Esophagus squamous epithelium (tissue), 5 donors: ENCODE data around the gene RALGPS1. TPM values are rescaled to one million over a fixed set of nuclear protein-coding genes. Genes with fewer than 3 reads are reported as not detected.

Experiments
- DNase-seq: peaks from one replicate; lab custom pipeline; 2025; lab: John Stamatoyannopoulos, UW
- H3K27ac ChIP-seq, 4 donors: fragments of 200-600 bp; sonication (generic); one replicate each; pipeline ENCODE4 v1.5.1; 2016 to 2019; ENCODE audit warnings: mild to moderate bottlenecking in 1 of 4
- H3K27me3 ChIP-seq, 4 donors: fragments of 200-600 bp; sonication (generic); 1 replicate in 3 of 4; 2 replicates in 1 of 4; pipeline versions ENCODE4 v1.5.1 to v1.6.0; 2017 to 2021; ENCODE audit warnings: antibody characterized with exemption in 1 of 4
- H3K36me3 ChIP-seq, 3 donors: fragments of 200-600 bp; sonication (generic); one replicate each; pipeline ENCODE4 v1.5.1; 2016 to 2019
- H3K4me1 ChIP-seq, 3 donors: fragments of 200-600 bp; sonication (generic); one replicate each; pipeline ENCODE4 v1.5.1; 2017 to 2019
- H3K4me3 ChIP-seq, 4 donors: fragments of 200-600 bp; sonication (generic); 1 replicate in 3 of 4; 2 replicates in 1 of 4; pipeline ENCODE4 v1.5.1; 2016 to 2019; ENCODE audit warnings: mild to moderate bottlenecking in 2 of 4, moderate library complexity in 1 of 4
- H3K9me3 ChIP-seq, 3 donors: fragments of 200-600 bp; sonication (generic); one replicate each; pipeline ENCODE4 v1.5.1; 2016 to 2019
- CTCF ChIP-seq, 6 experiments: fragments of 450-650 bp in 4 of 6; fragments of 200-600 bp in 2 of 6; sonication (generic) in 2 of 6; IDR thresholded peaks; one replicate each; pipeline ENCODE4 v1.5.1; 2016 to 2019; ENCODE audit warnings: antibody characterized with exemption in 6 of 6, mild to moderate bottlenecking in 4 of 6, moderate library complexity in 4 of 6
- POLR2A ChIP-seq, 4 donors: fragments of 450-650 bp; IDR thresholded peaks; one replicate each; pipeline ENCODE4 v1.6.1; 2017; ENCODE audit warnings: antibody characterized with exemption in 4 of 4, mild to moderate bottlenecking in 4 of 4, moderate library complexity in 3 of 4
- WGBS, 2 donors: methylation state at CpG; one replicate each; pipeline ENCODE4 v1.1.5; 2018; 5-methylcytosine and 5-hydroxymethylcytosine counted together
- intact Hi-C: fragments of 100-400 bp; cut with DNase I; formaldehyde crosslinking; loops from one replicate; pipeline ENCODE4 v1.15.0; 2022
- total RNA-seq, 4 donors: library from RNA; depleted of rRNA; stranded (reverse); fragments of >200 nt; gene quantifications; one replicate each; pipeline ENCODE4 v1.1.0, GENCODE V29; 2016
- donor health status: DM: yes; HTN: yes; CAD: no.

RALGPS1 gene
- total RNA-seq, 4 donors from 2014 or later: 3.0 to 16.4 (median 10.6) TPM

DNA sequence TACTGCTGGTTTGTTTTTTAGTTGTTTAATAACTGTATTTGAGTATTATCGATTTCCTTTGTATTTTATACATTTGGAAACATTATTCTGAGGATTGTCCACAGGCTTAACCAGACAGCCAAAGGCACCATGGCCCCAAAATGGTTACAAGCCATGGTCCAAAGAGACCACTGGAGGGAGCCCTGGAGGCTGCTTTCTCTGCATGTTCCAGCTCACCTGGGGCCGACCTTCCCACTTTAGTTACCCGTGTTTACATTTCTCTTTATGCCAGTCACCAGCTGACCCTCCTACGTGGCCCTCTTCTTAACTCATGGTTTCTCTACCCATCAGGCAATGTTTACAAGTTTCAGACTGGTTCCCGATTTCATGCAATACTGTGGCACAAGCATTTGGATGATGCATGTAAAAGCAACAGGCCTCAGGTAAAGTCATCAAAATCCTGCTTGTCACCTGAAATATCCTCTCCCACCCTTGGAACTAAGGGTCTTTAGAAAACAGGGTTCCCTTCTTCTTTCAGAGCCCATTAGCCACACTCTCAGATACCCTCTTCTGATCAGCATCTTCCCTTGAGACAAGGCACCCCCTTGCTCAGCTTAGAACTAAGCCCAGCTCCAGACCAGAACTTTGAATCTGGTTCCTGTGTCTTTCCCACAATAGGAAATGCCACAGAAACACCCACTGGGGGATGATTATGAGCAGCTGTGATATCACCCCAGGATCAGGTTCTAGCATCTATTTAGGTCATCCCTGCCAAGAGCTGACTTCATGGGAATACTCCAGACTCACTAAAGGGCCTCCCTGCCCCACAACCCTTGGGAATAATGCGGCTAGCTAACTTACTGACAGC, 300.1 kb downstream of the RALGPS1 start:
- TF ChIP-seq POLR2A (IDR thresholded peaks at IDR 0.05): no peak
- TF ChIP-seq CTCF (IDR thresholded peaks at IDR 0.05): peak; percentile 46 to 82 (median 72)
- intact Hi-C loops: no loop called here
- Histone ChIP-seq H3K36me3 (no peaks in the 10 kb centered on the region), H3K27me3 (no peaks in the 10 kb centered on the region), H3K4me3 (no peak overlapping the region), H3K9me3 (no peaks in the 10 kb centered on the region), H3K27ac (no peak overlapping the region), H3K4me1 (peaks cover 0 to 23% (median 0%) of the 10 kb centered on the region in 3 donors)
- WGBS, 2 donors: 22 to 23% methylated on average over 5 to 6 of the region's 6 CpGs
- no peak for DNase-seq

DNA sequence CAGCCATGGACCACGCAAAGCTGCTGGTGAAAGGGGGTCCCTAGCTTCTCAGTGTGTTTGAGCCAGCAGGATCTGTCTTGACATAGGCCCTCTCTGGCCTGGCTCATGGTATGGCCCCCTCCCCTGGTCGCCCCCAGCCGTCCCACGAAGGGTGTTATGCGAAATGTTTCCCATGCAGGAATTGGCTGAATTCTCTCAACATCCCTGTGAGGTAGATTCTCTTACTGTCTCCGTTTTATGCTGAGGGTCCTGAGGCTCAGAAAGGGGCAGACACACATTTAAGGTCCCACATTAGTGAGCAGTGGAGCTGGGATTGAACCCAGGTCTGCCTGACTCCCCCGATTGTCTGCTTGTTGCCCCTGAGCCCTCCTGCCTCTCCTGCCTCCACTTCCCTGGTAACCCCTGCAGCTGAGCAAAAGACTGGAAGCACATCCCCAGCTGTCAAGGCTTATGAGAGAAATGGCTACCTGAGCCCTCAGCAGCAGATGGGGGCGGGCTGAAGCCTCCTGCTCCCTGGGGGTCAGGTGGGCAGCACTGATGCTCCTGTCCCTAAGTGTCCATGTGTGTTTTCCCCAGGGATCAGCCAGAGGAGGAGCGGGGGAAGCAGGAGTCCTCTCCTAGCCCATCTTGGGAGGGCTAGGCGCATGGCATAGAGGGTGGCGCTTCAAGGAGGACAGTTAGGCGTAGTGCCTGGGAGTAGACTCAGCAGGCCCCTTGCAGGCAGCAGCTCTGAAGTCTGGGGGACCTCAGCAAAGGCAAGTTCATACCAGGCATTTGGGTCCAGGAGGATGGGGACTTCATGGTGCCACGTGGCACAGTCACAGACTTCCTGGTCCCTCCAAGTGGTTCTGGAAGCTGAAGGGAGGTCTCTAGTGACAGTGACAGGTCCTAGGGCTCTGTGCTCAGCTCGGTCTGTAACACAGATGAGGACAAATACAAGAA, 301.0 kb downstream of the RALGPS1 start:
- Histone ChIP-seq H3K4me1 (peaks cover 0 to 23% (median 0%) of the 10 kb centered on the region in 3 donors), H3K9me3 (no peaks in the 10 kb centered on the region), H3K27ac (no peak overlapping the region), H3K27me3 (no peaks in the 10 kb centered on the region), H3K4me3 (no peak overlapping the region), H3K36me3 (no peaks in the 10 kb centered on the region)
- intact Hi-C loops: no loop called here
- 64 to 83% methylated on average over 5 to 9 of the region's 14 CpGs for WGBS, 2 donors
- TF ChIP-seq CTCF (IDR thresholded peaks at IDR 0.05): no peak
- no peak for TF ChIP-seq POLR2A (IDR thresholded peaks at IDR 0.05)
- no peak for DNase-seq

- no peaks in the 10 kb centered on the region for H3K9me3 ChIP-seq
- DNase-seq: no peak
- H3K4me1 ChIP-seq: peaks cover 0 to 23% (median 0%) of the 10 kb centered on the region in 3 donors
- H3K4me3 ChIP-seq: no peak overlapping the region
- WGBS, 2 donors: 54 to 59% methylated on average over 4 to 6 of the region's 7 CpGs
- H3K27ac ChIP-seq: no peak overlapping the region
- intact Hi-C loops: no loop called here
- no peaks in the 10 kb centered on the region for H3K27me3 ChIP-seq
- no peaks in the 10 kb centered on the region for H3K36me3 ChIP-seq
- no peak for TF ChIP-seq CTCF (IDR thresholded peaks at IDR 0.05)
- no peak for TF ChIP-seq POLR2A (IDR thresholded peaks at IDR 0.05)
Measured at GRCh38 chr9:127216210-127216887, 301.8 kb downstream of the RALGPS1 start.

GRCh38 chr9:127216888-127217217, 302.3 kb downstream of the RALGPS1 start:
- DNase-seq: no peak
- intact Hi-C loops: no loop called here
- 93% methylated on average over 5 of the region's 5 CpGs; no CpG with 5 or more reads in 1 of the 2 donors for WGBS, 2 donors
- Histone ChIP-seq H3K9me3 (no peaks in the 10 kb centered on the region), H3K27me3 (no peaks in the 10 kb centered on the region), H3K4me1 (peaks cover 0 to 23% (median 0%) of the 10 kb centered on the region in 3 donors), H3K4me3 (no peak overlapping the region), H3K36me3 (no peaks in the 10 kb centered on the region), H3K27ac (no peak overlapping the region)
- TF ChIP-seq CTCF (IDR thresholded peaks at IDR 0.05): no peak
- no peak for TF ChIP-seq POLR2A (IDR thresholded peaks at IDR 0.05)
